NCI-H146 treated with DMSO at 0.1 percent for 48 hours (cell line): Measurements from ENCODE around the gene EHMT1.
"Not testable (repeated sequence)": the region's sequence is repeated elsewhere in the genome, so short reads cannot be mapped to it uniquely, and the experiment has no call there.

Experiments used
- DNase-seq: peaks from one replicate; lab custom pipeline; 2025; ENCODE audit not compliant: unreplicated experiment; lab: John Stamatoyannopoulos, UW

The EHMT1 gene

GRCh38 chr9:137734181-137734580 is 115.4 kb downstream of the EHMT1 start:
- no peak for DNase-seq

- not testable (repeated sequence) for DNase-seq
These were observed 119.4 kb downstream of the EHMT1 start for GRCh38 chr9:137738182-137738696.

- no peak for DNase-seq
These were observed 119.9 kb downstream of the EHMT1 start for GRCh38 chr9:137738703-137739102.

- DNase-seq = no peak
These were observed 120.8 kb downstream of the EHMT1 start for GRCh38 chr9:137739371-137740309.

GRCh38 chr9:137740312-137740711 is 121.5 kb downstream of the EHMT1 start:
- DNase-seq = no peak

GRCh38 chr9:137741330-137741729 is 122.5 kb downstream of the EHMT1 start:
- DNase-seq = no peak

- DNase-seq = no peak
These were observed 123.9 kb downstream of the EHMT1 start for GRCh38 chr9:137742698-137743097.

- no peak for DNase-seq
These were observed 124.9 kb downstream of the EHMT1 start for GRCh38 chr9:137743695-137744094.

- no peak for DNase-seq
These were observed 125.9 kb downstream of the EHMT1 start for GRCh38 chr9:137744632-137745183.

GRCh38 chr9:137745541-137745991 is 126.8 kb downstream of the EHMT1 start:
- no peak for DNase-seq

- DNase-seq = no peak
These were observed 129.5 kb downstream of the EHMT1 start for GRCh38 chr9:137748311-137748710.

GRCh38 chr9:137748741-137749140 is 129.9 kb downstream of the EHMT1 start:
- DNase-seq = no peak

- DNase-seq = no peak
These were observed 130.7 kb downstream of the EHMT1 start for GRCh38 chr9:137749511-137749910.

GRCh38 chr9:137750007-137750406 is 131.2 kb downstream of the EHMT1 start:
- no peak for DNase-seq

- DNase-seq = no peak
These were observed 131.8 kb downstream of the EHMT1 start for GRCh38 chr9:137750566-137750965.

- no peak for DNase-seq
These were observed 132.8 kb downstream of the EHMT1 start for GRCh38 chr9:137751616-137752015.

GRCh38 chr9:137752426-137752825 is 133.6 kb downstream of the EHMT1 start:
- no peak for DNase-seq

GRCh38 chr9:137753192-137753765 is 134.5 kb downstream of the EHMT1 start:
- DNase-seq = no peak

- no peak for DNase-seq
These were observed 136.6 kb downstream of the EHMT1 start for GRCh38 chr9:137755261-137755927.

GRCh38 chr9:137756045-137756744 is 137.4 kb downstream of the EHMT1 start:
- DNase-seq = no peak

- DNase-seq = no peak
These were observed 138.3 kb downstream of the EHMT1 start for GRCh38 chr9:137757139-137757538.
